ENCODE measurements around the gene GPER1. TPM values are rescaled to one million over a fixed set of nuclear protein-coding genes. Genes with fewer than 3 reads are reported as not detected.

The GPER1 gene
- total RNA-seq, 2 experiments from 2014 or later: 0.14 to 0.37 TPM

DNA sequence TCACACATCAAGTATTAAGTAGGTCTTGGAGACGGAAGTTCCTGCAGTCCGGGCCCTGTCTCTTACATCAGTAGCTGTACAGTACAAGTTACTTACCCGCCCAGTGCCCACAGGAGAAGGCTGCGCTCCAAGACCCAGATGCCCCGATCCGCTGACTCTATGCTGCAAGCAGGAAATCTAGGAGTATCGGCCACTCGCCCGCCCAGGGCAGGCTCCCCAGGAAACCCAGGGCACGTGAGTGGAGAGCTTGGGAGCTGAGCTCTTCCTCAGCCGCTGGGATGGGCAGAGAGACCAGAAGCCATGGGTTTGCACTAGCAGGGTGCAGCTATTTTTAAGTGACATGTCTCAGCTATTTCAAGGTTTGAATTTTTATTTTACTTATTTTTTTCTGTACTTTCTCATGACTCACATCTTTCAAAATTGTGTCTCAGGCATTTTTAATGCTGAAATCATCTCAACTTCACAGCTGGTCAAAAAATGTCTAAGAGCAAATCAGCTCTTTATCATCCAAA, 1.9 kb upstream of the GPER1 start:
- Mint-ChIP-seq H3K27me3 (no peaks in the 10 kb centered on the region), H3K36me3 (no peaks in the 10 kb centered on the region), H3K9me3 (no peaks in the 10 kb centered on the region), H3K4me1 (peaks cover 9% of the 10 kb centered on the region), H3K27ac (no peak overlapping the region), H3K4me3 (no peak overlapping the region)
- no peak for DNase-seq

DNA sequence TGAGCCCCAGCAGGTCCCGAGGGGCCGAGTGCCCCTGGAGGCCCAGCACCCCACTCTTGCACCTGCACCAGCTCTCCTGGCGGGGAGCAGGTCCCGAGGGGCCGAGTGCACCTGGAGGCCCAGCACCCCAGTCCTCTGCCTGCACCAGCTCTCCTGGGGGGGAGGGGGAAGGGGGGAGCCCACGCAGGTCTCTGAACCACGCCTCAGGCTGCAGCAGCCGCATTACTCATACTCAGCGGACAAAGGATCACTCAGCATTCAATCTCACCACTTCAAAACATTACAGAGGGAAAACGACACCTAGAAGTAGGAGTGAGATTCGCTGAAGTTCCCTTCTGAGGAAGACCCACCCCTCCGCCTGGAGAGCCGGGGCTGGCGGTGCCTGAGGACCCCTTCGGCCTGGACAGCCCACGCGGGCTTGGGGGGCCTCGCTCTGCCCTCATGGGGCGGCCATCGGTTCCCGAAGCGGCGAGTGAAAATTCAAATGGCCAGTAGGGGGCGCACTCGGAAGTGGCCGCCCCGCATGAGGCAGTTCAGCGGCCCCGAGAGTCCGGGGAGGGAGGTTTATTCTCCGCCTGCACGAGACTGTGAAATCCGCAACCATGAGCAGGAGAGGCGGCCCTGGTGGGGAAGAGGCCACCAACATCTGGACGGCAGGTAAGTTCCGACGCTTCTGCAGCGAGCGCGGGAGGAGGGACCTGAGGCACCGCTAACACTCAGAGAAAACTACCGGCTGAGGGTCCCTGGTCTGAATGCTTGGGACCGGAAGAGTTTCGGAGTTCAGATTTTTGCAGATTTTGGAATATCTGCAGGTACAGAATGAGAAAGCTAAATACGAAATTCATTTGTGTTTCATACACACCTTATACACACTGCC, 1.1 kb upstream of the GPER1 start:
- H3K4me3 Mint-ChIP-seq: peak overlapping the region; percentile 60

DNA sequence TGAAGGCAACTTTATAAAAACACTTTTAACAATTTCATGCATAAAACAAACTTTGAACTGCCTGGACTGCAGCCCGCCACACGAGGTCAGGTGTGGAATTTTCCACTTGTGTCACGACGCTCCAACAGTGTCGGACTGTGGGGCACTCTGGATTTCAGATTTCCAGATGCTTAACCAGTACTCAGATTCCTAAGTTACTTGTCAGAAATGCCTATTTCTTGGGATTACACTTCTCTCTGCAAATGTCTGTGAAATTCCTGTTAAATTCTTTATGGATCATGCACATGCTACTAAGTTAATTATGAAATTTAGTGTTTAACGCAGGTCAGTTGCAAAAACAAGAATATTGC, 473 bp upstream of the GPER1 start:
- no peak overlapping the region for H3K4me3 Mint-ChIP-seq
- peaks cover 9% of the 10 kb centered on the region for H3K4me1 Mint-ChIP-seq
- no peaks in the 10 kb centered on the region for H3K27me3 Mint-ChIP-seq
- no peaks in the 10 kb centered on the region for H3K36me3 Mint-ChIP-seq
- no peak for DNase-seq
- H3K27ac Mint-ChIP-seq: no peak overlapping the region
- H3K9me3 Mint-ChIP-seq: no peaks in the 10 kb centered on the region

More for the DNA sequence above, 1.1 kb upstream of the GPER1 start:
- H3K27ac Mint-ChIP-seq: peak overlapping the region; percentile 45
- DNase-seq: peak; percentile 77
- H3K36me3 Mint-ChIP-seq: no peaks in the 10 kb centered on the region
- H3K9me3 Mint-ChIP-seq: no peaks in the 10 kb centered on the region
- H3K4me1 Mint-ChIP-seq: peaks cover 9% of the 10 kb centered on the region
- H3K27me3 Mint-ChIP-seq: no peaks in the 10 kb centered on the region

DNA sequence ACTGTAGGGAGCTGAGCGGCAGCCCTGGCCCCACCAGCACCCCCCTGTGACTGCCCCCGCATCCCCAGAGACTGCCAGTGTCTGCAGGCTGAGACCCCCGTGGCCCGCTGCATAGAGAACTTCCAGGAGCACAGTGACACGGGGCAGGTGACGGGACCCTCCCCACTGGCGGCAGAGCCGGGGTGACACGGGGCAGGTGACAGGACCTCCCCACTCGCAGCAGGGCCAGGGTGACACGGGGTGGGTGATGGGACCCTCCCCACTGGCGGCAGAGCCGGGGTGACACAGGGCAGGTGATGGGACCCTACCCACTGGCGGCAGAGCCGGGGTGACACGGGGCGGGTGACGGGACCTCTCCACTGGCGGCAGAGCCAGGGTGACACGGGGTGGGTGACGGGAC, 2.3 kb downstream of the GPER1 start:
- Mint-ChIP-seq H3K36me3 (no peaks in the 10 kb centered on the region), H3K27ac (no peak overlapping the region), H3K9me3 (no peaks in the 10 kb centered on the region), H3K4me3 (no peak overlapping the region), H3K4me1 (peaks cover 9% of the 10 kb centered on the region), H3K27me3 (no peaks in the 10 kb centered on the region)
- DNase-seq: no peak

DNA sequence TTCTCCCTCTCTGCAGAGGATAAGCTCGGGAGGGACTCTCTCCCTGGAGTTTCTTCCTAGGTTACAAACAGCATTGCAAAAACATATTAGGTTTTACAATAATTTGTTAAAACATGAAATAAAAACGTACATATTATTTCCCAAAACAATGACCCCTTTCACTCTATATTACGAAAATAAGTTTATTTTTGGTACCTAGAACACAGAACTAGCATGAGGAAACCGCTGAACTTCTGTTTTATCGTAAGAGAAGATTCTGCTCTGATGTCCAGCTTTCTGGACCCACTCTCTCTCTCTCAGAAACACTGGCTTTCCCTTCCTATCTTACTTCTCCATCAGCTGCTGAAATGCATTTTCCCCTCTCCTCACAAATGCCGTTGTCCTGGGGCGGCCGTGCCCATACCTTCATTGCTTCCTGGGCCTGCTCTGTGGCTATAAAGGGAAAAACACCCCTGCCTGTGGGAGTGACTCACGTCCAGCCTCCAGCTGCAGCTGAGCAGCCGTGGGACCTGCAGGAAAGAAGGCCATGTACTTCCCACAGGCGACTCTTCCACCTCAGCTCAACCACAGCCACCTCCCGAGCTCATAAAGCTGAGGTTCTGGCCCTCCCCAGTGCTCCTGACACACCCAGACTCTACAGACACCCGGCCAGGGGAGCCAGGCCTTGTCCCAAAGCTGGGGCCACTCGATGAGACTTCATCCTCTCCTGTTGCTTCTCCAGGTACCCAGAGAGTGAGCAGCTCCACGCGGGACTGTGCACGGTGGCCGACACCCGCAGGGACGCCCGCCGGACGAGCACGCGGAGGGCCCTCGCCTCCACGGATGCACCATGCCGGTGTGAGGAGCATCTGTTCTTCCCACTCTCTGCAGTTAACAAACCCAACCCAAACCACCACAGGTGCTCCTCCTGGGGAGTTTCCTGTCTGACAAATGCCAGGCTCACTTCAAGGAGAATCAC, 3.1 kb downstream of the GPER1 start:
- DNase-seq: no peak
- no peak overlapping the region for H3K27ac Mint-ChIP-seq

DNA sequence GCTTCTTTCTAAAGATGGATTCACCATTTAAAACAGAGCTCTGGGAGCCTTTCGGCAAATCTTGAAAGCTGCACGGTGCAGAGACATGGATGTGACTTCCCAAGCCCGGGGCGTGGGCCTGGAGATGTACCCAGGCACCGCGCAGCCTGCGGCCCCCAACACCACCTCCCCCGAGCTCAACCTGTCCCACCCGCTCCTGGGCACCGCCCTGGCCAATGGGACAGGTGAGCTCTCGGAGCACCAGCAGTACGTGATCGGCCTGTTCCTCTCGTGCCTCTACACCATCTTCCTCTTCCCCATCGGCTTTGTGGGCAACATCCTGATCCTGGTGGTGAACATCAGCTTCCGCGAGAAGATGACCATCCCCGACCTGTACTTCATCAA, 3.7 kb downstream of the GPER1 start:
- peaks cover 5% of the 10 kb centered on the region for H3K4me1 Mint-ChIP-seq
- no peak overlapping the region for H3K27ac Mint-ChIP-seq
- no peaks in the 10 kb centered on the region for H3K27me3 Mint-ChIP-seq
- no peaks in the 10 kb centered on the region for H3K36me3 Mint-ChIP-seq
- no peaks in the 10 kb centered on the region for H3K9me3 Mint-ChIP-seq
- H3K4me3 Mint-ChIP-seq: no peak overlapping the region
- DNase-seq: no peak

More for the DNA sequence above, 3.1 kb downstream of the GPER1 start:
- H3K4me1 Mint-ChIP-seq: peaks cover 9% of the 10 kb centered on the region
- H3K27me3 Mint-ChIP-seq: no peaks in the 10 kb centered on the region
- H3K4me3 Mint-ChIP-seq: no peak overlapping the region
- no peaks in the 10 kb centered on the region for H3K36me3 Mint-ChIP-seq
- no peaks in the 10 kb centered on the region for H3K9me3 Mint-ChIP-seq

DNA sequence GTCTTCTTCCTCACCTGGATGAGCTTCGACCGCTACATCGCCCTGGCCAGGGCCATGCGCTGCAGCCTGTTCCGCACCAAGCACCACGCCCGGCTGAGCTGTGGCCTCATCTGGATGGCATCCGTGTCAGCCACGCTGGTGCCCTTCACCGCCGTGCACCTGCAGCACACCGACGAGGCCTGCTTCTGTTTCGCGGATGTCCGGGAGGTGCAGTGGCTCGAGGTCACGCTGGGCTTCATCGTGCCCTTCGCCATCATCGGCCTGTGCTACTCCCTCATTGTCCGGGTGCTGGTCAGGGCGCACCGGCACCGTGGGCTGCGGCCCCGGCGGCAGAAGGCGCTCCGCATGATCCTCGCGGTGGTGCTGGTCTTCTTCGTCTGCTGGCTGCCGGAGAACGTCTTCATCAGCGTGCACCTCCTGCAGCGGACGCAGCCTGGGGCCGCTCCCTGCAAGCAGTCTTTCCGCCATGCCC, 4.3 kb downstream of the GPER1 start:
- Mint-ChIP-seq H3K27ac (no peak overlapping the region), H3K4me1 (peaks cover under 1% of the 10 kb centered on the region), H3K4me3 (no peak overlapping the region), H3K9me3 (no peaks in the 10 kb centered on the region), H3K36me3 (no peaks in the 10 kb centered on the region), H3K27me3 (no peaks in the 10 kb centered on the region)
- no peak for DNase-seq

DNA sequence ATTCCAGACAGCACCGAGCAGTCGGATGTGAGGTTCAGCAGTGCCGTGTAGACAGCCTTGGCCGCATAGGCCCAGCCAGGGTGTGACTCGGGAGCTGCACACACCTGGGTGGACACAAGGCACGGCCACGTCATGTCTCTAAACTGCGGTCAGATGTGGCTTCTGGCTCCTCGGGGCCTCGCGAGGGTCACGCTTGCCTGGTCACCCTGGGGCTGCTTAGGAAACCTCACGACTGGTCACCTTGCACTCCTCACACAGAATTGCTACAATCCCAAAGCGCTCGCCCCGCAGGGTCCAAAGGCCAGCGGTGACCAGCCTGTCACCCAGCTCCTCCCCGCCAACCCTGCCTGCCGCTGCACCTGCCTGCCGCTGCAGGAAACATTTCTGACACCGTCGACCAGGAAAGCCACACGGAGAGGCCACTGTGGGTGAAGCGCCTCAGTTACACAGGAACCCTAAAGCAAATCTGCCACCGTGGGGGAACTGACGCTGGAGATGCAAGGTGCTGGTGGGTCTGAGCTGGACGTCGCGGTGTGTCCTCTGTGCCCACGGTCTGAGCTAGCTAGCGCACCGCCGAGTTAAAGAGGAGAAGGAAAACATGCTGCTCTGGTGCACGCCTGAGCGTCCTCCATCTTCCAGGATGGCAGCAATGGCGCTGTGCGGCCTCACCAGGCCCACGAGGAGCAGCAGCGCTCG, 5.0 kb downstream of the GPER1 start:
- DNase-seq: no peak
- no peaks in the 10 kb centered on the region for H3K4me1 Mint-ChIP-seq
- H3K36me3 Mint-ChIP-seq: peaks cover 6% of the 10 kb centered on the region
- H3K9me3 Mint-ChIP-seq: no peaks in the 10 kb centered on the region
- no peaks in the 10 kb centered on the region for H3K27me3 Mint-ChIP-seq
- no peak overlapping the region for H3K27ac Mint-ChIP-seq
- H3K4me3 Mint-ChIP-seq: no peak overlapping the region

DNA sequence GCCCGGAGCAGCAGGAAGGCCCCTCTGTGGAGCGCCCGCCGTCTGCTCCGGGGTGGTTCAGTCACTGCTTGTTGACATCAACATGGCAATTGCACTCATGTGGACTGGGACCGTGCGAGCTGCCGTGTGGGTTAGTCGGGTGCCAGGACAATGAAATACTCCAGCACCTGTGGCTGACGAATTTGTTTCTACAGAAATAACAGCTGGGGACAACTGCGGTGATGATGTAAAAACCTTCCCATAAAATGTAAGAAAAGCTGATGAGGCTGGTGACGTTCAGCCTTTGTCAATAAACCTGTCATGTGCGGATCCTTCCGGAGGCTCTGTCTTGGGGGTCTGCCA, 5.6 kb downstream of the GPER1 start:
- H3K9me3 Mint-ChIP-seq: no peaks in the 10 kb centered on the region

DNA sequence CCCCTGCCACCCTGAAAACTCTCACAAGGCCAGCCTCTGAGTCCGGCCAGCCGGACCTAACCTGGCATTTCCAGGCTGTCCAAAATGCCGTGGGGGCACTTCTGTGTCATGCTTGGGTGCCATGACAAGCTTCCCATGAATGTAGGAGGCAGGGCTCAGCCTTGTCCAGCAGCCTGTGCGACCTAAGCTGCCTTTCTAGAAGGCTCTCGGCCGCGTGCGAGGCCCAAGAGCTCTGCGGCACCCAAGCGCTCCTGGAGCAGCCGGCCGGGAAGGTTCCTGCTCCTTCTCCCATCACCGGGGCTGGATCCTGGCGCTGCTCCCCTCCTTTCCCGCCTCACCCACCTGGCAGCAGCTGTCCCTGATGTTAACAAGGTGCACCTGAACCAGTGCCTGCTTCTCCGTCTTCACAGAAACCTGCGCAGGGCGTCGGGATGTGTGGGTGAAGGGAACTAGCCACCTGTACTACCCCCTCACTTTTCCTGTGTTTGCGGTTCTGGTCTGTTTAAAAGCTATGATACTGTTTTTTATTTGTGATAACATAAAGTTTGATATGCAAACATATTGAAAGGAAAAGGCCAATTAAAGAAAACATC, 6.1 kb downstream of the GPER1 start:
- H3K4me3 Mint-ChIP-seq: no peak overlapping the region
- no peaks in the 10 kb centered on the region for H3K4me1 Mint-ChIP-seq
- H3K27me3 Mint-ChIP-seq: no peaks in the 10 kb centered on the region
- no peak overlapping the region for H3K27ac Mint-ChIP-seq
- no peak for DNase-seq
- no peaks in the 10 kb centered on the region for H3K9me3 Mint-ChIP-seq
- H3K36me3 Mint-ChIP-seq: peaks cover 9% of the 10 kb centered on the region

More for the DNA sequence above, 5.6 kb downstream of the GPER1 start:
- no peak overlapping the region for H3K27ac Mint-ChIP-seq
- no peaks in the 10 kb centered on the region for H3K4me1 Mint-ChIP-seq
- no peak for DNase-seq
- peaks cover 9% of the 10 kb centered on the region for H3K36me3 Mint-ChIP-seq
- no peak overlapping the region for H3K4me3 Mint-ChIP-seq
- H3K27me3 Mint-ChIP-seq: no peaks in the 10 kb centered on the region

DNA sequence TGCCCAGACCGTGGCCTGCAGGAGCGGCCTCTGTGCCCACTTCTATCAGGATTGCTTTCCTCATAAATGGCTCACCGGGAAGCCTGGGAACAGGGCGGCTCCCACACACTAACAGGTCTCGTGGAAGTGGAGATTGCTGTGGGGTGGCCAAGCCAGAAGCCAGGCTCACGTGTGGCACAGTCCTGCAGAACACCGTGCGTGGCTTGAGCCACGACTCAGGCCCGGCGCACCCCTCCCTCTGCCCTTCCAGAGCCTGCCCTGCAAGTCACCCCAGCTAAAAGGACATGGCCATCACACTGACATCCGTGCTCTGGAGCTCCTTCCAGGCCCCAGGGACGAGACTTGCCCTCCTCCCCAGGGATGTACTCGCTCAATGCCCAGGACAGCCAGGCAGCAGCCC, 7.0 kb downstream of the GPER1 start:
- Mint-ChIP-seq H3K27me3 (no peaks in the 10 kb centered on the region), H3K4me3 (no peak overlapping the region), H3K4me1 (no peaks in the 10 kb centered on the region), H3K9me3 (no peaks in the 10 kb centered on the region), H3K27ac (no peak overlapping the region), H3K36me3 (peaks cover 9% of the 10 kb centered on the region)
- DNase-seq: no peak

DNA sequence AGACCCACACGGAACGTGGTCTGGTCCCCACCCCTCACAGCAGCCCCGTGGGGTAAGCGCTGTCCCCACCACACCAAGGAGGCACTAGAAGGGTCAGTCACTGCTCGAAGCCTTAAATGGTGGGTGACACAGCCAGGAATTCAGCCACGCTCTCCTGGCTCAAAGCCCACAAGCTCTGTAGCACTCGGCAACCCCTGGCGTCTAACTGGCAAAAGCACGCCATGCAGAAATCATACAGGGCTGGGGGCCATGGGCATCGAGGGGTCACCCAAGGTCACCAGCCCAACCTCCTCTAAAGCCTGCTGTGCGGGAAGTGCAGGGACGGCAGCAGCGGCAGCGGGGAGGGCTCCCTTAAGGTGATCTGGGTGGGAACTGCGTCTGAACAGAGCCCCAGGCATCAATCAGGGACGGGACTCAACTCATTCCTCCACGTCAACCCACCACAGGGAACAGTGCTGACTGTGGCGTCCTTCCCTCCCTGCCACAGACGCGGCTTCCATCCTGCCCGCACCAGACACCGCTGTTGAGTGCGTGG, 7.8 kb downstream of the GPER1 start:
- H3K27me3 Mint-ChIP-seq: no peaks in the 10 kb centered on the region
- H3K4me3 Mint-ChIP-seq: no peak overlapping the region
- DNase-seq: no peak
- H3K36me3 Mint-ChIP-seq: peaks cover 9% of the 10 kb centered on the region
- H3K27ac Mint-ChIP-seq: no peak overlapping the region
- no peaks in the 10 kb centered on the region for H3K4me1 Mint-ChIP-seq
- no peaks in the 10 kb centered on the region for H3K9me3 Mint-ChIP-seq

DNA sequence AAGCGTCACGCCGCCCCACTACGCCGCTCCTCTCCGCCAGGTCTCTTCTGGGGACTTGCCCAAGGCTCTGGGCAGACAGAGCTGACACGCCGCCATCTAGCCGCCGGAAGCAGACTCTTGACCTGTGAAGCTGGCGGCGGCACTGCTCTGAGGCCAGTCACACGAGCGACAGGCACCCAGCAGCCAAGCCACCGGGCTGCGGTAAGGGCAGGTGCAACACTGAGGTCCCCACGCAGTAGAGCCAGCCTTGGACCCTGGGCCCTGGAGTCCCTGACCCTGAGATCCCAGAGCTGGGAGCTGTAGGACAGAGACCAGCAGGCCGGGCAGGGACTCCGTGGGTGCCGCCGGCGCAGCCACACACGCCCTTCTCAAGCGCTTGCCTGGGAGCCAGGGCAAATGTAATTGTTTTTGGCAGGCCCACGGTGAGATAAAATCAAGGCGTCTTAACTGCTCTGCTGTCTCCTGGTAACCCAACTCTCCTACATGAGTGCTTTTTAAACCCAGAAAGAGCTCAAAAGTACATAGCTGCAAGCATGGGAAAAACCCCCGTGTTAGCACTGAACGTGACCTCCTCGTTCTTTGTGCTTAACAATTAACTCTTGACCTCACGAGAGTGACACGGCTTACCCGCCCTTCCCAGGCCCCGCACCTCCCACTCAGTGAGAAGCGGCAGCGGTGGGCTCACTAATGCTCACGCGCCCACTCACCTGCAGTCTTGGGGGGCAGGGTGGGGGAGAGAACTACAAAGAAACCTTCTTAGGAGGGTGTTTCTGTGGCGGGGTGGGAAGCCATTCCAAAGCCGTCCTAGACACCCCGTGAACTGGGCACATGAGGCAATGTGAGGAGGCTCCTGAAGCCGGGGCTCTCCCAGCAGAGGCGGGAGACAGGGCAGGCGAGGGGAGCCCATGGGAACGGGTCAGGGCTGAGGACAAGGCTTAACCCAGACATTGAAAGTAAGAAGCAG, 8.5 kb downstream of the GPER1 start:
- Mint-ChIP-seq H3K27me3 (no peaks in the 10 kb centered on the region), H3K4me1 (no peaks in the 10 kb centered on the region), H3K4me3 (no peak overlapping the region), H3K27ac (no peak overlapping the region), H3K9me3 (no peaks in the 10 kb centered on the region), H3K36me3 (peaks cover 9% of the 10 kb centered on the region)
- DNase-seq: no peak

All from activated naive CD8-positive, alpha-beta T cell treated with anti-CD3 and anti-CD28 coated beads for 36 hours (primary cell).